DND-41 (cell line): ENCODE data around the gene HYDIN.

ENCODE experiments used
- EZH2 ChIP-seq: IDR thresholded peaks from 3 replicates; pipeline ENCODE4 v1.6.1; 2012; ENCODE audit warnings: borderline replicate concordance, low read depth, mild to moderate bottlenecking, moderate library complexity, low read length, inconsistent platforms; ENCODE audit not compliant: severe bottlenecking
- TF ChIP-seq, protein P1 (sequence below): IDR thresholded peaks from 2 replicates; pipeline ENCODE4 v1.5.1; 2012; ENCODE audit warnings: borderline replicate concordance, low read length, moderate library complexity, mild to moderate bottlenecking; ENCODE audit not compliant: poor library complexity, severe bottlenecking; ENCODE audit errors: extremely low read depth

DNA sequence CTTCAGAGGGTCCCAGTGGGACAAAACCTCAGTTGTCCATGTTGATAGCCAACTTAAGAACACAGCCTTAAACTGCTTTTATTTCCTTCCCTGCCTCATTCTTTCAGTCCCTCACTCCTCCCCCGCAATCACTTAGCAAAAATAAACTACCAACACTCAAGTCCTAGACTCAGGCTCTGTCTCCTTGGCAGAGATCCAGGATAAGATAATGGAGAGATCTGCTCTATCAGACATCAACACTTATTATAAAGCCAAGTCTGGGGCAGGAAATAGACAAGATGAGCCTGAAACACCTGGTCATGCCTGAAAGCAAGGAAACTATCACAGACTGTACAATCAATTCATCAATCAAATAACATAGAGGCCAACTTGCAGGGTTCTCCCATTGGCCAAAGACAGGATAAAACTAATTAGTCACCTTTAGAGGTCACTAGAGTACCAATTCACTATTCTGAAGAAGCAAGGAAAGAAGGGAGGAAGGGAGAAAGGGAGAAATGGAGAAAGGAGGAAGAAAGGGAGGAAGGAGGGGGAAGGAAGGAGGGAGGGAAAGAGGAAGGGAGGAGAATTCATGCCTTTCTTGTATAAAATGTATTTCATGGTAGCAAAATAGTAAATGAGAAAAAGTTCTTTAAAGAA, 15.7 kb downstream of the HYDIN start:
- TF ChIP-seq, protein P1, sequence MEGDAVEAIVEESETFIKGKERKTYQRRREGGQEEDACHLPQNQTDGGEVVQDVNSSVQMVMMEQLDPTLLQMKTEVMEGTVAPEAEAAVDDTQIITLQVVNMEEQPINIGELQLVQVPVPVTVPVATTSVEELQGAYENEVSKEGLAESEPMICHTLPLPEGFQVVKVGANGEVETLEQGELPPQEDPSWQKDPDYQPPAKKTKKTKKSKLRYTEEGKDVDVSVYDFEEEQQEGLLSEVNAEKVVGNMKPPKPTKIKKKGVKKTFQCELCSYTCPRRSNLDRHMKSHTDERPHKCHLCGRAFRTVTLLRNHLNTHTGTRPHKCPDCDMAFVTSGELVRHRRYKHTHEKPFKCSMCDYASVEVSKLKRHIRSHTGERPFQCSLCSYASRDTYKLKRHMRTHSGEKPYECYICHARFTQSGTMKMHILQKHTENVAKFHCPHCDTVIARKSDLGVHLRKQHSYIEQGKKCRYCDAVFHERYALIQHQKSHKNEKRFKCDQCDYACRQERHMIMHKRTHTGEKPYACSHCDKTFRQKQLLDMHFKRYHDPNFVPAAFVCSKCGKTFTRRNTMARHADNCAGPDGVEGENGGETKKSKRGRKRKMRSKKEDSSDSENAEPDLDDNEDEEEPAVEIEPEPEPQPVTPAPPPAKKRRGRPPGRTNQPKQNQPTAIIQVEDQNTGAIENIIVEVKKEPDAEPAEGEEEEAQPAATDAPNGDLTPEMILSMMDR: peak; percentile 40
- no peak for TF ChIP-seq EZH2
